Ascending aorta (tissue), 2 donors: ENCODE data around the gene ZNHIT1. TPM values are rescaled to one million over a fixed set of nuclear protein-coding genes. Genes with fewer than 3 reads are reported as not detected.
A peak's percentile ranks its signal among the peaks of the same experiment; 100 is the strongest.

ENCODE experiments used
- DNase-seq, 2 donors: peaks; one replicate each; pipeline ENCODE4 v3.0.0-alpha.2; 2019; ENCODE audit warnings: low spot score in 2 of 2
- H3K27ac ChIP-seq, 2 donors: fragments of 200-600 bp; sonication (generic); one replicate each; pipeline ENCODE4 v1.5.1; 2016 to 2017; ENCODE audit warnings: mild to moderate bottlenecking in 1 of 2
- H3K27me3 ChIP-seq: fragments of 200-600 bp; sonication (generic); one replicate; pipeline ENCODE4 v1.5.1; 2017
- H3K36me3 ChIP-seq, 2 donors: fragments of 200-600 bp; sonication (generic); one replicate each; pipeline ENCODE4 v1.5.1; 2016
- H3K4me1 ChIP-seq, 2 donors: fragments of 200-600 bp; sonication (generic); one replicate each; pipeline ENCODE4 v1.5.1; 2016 to 2017; ENCODE audit warnings: mild to moderate bottlenecking in 1 of 2
- H3K4me3 ChIP-seq, 2 donors: fragments of 200-600 bp; sonication (generic); one replicate each; pipeline ENCODE4 v1.5.1; 2016 to 2017; ENCODE audit warnings: mild to moderate bottlenecking in 1 of 2
- H3K9me3 ChIP-seq, 2 donors: fragments of 200-600 bp; sonication (generic); one replicate each; pipeline ENCODE4 v1.5.1; 2016
- intact Hi-C: fragments of 100-400 bp; cut with DNase I; formaldehyde crosslinking; loops from one replicate; pipeline ENCODE4 v1.15.1; 2023
- total RNA-seq: library from RNA; depleted of rRNA; stranded (reverse); fragments of >200 nt; gene quantifications from one replicate; pipeline ENCODE4 v1.1.0, GENCODE V29; 2016
- TF ChIP-seq, protein P1 (sequence below), 3 experiments: fragments of 200-600 bp in 2 of 3; fragments of 450-650 bp in 1 of 3; sonication (generic) in 2 of 3; IDR thresholded peaks; one replicate each; pipeline ENCODE4 v1.5.1; 2016 to 2019; ENCODE audit warnings: antibody characterized with exemption in 3 of 3, mild to moderate bottlenecking in 1 of 3, moderate library complexity in 1 of 3

The ZNHIT1 gene
- total RNA-seq, 1 donor from 2014 or later, result 87.9 TPM

DNA sequence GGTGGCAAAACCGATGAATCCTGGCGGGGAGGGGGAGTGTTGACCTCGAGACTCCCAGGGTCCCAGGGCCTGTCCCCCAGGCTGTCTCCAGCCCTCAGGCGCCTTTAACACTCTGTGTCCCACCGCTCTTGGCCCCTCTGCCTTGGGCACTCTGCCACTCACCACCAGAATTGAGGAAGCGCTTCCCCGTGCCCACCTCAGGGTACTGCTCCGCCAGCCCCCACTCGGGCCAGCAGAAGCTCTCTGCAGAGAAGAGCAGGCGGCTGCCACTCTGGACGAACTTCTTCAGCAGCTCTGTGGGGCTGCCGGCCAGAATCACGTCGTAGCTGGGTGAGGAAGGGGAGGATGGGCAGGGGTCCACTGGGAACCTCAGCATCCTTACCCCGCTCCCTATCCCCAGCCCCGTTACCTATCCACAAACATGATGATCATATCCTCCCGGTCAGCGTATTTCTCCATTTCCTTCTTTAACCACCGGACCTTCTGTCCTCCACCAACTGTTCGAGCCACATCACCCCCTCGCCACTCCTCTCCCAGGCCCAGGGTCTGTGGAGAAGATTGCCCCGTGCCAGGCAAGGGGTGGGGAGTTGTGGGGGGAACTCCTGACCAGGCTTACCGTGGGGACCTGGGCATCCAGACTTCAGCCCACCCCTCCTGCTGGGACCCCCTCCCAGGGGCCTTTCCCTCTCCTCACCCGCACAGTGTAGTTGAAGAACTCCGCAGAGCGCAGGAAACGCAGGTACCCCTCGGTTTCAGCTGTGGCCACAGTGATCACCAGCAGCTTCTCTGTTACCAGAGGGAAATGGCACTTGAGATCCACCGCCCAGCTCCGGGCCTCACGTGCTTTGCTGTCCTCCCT is 1.7 kb upstream of the ZNHIT1 start:
- no peaks in the 10 kb centered on the region for H3K27me3 ChIP-seq
- H3K4me1 ChIP-seq, result peaks cover 9 to 18% of the 10 kb centered on the region in 2 donors
- intact Hi-C loops, result loop anchor here (5.0 kb wide), 2 partner anchors 329 to 1216 kb away; partner anchors contain the start of genes ORAI2 and UFSP1
- H3K27ac ChIP-seq, result peak overlapping the region; percentile 55 to 78
- peak overlapping the region; percentile 72 to 78 for H3K4me3 ChIP-seq
- peaks cover 14 to 37% of the 10 kb centered on the region in 2 donors for H3K36me3 ChIP-seq
- no peaks in the 10 kb centered on the region for H3K9me3 ChIP-seq
- TF ChIP-seq, protein P1, sequence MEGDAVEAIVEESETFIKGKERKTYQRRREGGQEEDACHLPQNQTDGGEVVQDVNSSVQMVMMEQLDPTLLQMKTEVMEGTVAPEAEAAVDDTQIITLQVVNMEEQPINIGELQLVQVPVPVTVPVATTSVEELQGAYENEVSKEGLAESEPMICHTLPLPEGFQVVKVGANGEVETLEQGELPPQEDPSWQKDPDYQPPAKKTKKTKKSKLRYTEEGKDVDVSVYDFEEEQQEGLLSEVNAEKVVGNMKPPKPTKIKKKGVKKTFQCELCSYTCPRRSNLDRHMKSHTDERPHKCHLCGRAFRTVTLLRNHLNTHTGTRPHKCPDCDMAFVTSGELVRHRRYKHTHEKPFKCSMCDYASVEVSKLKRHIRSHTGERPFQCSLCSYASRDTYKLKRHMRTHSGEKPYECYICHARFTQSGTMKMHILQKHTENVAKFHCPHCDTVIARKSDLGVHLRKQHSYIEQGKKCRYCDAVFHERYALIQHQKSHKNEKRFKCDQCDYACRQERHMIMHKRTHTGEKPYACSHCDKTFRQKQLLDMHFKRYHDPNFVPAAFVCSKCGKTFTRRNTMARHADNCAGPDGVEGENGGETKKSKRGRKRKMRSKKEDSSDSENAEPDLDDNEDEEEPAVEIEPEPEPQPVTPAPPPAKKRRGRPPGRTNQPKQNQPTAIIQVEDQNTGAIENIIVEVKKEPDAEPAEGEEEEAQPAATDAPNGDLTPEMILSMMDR (IDR thresholded peaks at IDR 0.05), result no peak
- DNase-seq, result no peak

DNA sequence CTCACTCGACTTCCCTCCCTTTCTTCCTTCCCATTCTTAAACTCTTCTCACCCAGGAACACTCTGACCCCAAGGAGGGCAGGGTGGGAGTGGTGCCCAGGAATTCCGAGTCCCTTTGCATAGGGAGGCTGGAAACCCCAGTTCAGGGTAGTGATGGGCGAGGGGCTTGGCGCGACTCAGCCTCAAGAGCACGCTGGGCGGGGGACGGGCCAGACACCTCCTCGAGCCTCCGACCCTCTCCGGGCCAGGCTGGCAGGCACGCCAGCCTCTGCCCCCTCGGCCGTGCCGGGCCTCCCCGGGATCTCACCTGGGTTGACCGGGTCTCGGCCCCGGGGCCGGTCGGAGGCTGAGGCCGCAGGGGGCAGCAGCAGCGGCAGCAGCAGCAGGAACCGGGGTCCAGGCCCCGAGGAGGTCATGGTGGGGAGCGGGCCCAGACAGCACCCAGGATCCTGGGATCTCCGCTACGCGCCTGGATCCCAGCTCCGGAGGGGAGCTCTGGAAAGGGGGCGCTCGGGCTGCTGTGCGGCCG is 1.0 kb upstream of the ZNHIT1 start:
- H3K27ac ChIP-seq, result peak overlapping the region; percentile 55 to 78
- H3K36me3 ChIP-seq, result peaks cover 9 to 30% of the 10 kb centered on the region in 2 donors
- DNase-seq, result no peak
- intact Hi-C loops, result loop anchor here (5.0 kb wide), 2 partner anchors 330 to 1215 kb away; partner anchors contain the start of genes ORAI2 and UFSP1
- no peaks in the 10 kb centered on the region for H3K27me3 ChIP-seq
- peak overlapping the region; percentile 72 to 78 for H3K4me3 ChIP-seq
- TF ChIP-seq, protein P1 (IDR thresholded peaks at IDR 0.05), result no peak
- peaks cover 9 to 18% of the 10 kb centered on the region in 2 donors for H3K4me1 ChIP-seq
- no peaks in the 10 kb centered on the region for H3K9me3 ChIP-seq

DNA sequence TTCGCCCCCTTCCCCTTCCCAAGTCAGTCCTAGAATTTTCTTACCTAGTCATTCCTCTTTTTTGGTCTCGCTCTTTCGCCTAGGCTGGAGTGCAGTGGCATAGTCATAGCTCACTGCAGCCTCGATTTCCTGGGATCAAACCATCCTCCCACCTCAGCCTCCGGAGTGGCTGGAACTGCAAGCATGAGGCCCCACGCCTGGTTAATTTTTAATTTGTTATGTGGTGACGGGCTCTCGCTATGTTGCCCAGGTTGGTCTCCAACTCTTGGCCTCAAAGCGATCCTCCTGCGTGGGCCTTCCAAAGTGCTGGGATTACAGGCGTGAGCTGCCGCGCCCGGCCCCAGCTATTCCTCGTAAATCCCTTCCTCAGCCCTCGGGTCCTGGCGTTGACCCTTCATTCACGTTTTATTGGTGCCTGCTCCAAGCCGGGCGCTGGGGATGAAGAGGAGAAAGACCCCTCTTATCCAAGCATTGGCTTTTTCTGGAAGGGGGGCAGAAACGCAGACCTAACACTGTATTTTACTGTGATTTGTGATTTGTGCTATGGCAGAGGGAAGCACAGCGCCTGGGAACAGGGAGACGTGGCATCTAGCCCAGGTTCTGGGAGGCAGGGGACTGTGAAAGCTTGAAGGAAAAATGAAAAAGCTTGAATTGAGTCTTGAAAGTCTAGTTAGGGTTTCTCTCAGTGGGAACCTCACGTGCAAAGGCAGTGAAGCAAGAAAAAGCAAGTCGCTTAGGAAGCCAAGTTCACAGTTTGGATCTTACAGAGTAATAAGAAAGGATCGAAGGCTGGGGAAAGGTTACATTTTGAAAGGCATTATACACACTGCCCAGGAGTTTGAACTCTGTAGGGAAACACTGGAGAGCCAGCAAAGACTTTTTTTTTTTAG is 516 bp downstream of the ZNHIT1 start:
- TF ChIP-seq, protein P1 (IDR thresholded peaks at IDR 0.05), result no peak
- intact Hi-C loops, result loop anchor here (1.0 to 5.0 kb wide), 5 partner anchors 26 to 1214 kb away; partner anchors contain the start of genes AP1S1, ORAI2 and UFSP1
- H3K36me3 ChIP-seq, result peaks cover 18 to 22% of the 10 kb centered on the region in 2 donors
- no peaks in the 10 kb centered on the region for H3K9me3 ChIP-seq
- H3K4me1 ChIP-seq, result peaks cover 9 to 18% of the 10 kb centered on the region in 2 donors
- H3K4me3 ChIP-seq, result peak overlapping the region; percentile 72 to 78
- H3K27me3 ChIP-seq, result no peaks in the 10 kb centered on the region
- H3K27ac ChIP-seq, result peak overlapping the region; percentile 29 to 78
- no peak for DNase-seq

DNA sequence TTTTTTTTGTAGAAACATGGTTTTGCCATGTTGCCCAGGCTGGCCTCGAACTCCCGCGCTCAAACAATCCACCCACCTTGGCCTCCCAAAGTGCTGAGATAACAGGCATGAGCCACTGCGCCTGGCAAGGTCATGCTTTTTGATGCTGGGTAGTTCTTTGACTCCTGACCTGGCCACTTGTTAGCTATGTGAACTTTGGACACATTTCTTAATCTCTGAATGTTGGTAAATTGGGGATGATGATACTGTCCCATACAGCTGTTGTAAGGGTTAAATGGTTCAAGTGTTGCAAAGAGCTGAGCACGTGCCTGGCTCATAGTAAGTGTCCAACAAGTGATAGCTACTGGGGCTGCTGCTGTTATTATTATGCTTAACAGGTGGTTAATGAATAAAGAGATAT is 2.3 kb downstream of the ZNHIT1 start:
- H3K27ac ChIP-seq, result no peak overlapping the region
- H3K4me1 ChIP-seq, result peaks cover 9 to 18% of the 10 kb centered on the region in 2 donors
- TF ChIP-seq, protein P1 (IDR thresholded peaks at IDR 0.05), result no peak
- H3K4me3 ChIP-seq, result no peak overlapping the region
- no peaks in the 10 kb centered on the region for H3K27me3 ChIP-seq
- no peak for DNase-seq
- peaks cover 24% of the 10 kb centered on the region in 2 donors for H3K36me3 ChIP-seq
- H3K9me3 ChIP-seq, result no peaks in the 10 kb centered on the region
- intact Hi-C loops, result no loop called here

DNA sequence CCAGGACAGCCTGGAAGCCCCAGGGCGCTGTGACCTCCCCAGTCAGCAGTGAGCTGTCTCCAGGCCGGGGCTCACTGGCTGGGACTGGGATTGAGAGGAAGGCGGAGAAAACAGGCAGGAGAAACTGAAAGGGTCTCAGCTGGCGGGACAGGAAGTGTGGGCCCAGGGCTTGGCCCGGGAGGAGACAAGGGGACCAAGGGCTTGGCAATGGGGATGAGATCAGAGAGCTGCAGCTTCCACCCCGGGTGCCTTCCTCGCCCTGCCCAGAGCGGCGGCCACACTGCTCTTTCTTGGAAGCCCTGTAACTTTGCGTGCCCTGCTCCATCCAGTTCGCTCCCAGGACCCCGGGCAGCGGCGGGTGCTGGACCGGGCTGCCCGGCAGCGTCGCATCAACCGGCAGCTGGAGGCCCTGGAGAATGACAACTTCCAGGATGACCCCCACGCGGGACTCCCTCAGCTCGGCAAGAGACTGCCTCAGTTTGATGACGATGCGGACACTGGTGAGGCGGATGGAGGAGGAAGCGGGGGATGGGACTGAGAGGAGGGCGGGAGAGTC is 4.4 kb downstream of the ZNHIT1 start:
- Histone ChIP-seq H3K27ac (no peak overlapping the region), H3K27me3 (no peaks in the 10 kb centered on the region), H3K9me3 (no peaks in the 10 kb centered on the region), H3K4me1 (peaks cover 4 to 10% of the 10 kb centered on the region in 2 donors), H3K36me3 (peaks cover 34 to 41% of the 10 kb centered on the region in 2 donors), H3K4me3 (no peak overlapping the region)
- TF ChIP-seq, protein P1 (IDR thresholded peaks at IDR 0.05), result no peak
- intact Hi-C loops, result no loop called here
- DNase-seq, result no peak
